Measurements from ENCODE around the gene ALOX15. TPM values are rescaled to one million over a fixed set of nuclear protein-coding genes. Genes with fewer than 3 reads are reported as not detected.

The ALOX15 gene
- total RNA-seq, 1 experiment from 2014 or later, result 0.31 TPM

DNA sequence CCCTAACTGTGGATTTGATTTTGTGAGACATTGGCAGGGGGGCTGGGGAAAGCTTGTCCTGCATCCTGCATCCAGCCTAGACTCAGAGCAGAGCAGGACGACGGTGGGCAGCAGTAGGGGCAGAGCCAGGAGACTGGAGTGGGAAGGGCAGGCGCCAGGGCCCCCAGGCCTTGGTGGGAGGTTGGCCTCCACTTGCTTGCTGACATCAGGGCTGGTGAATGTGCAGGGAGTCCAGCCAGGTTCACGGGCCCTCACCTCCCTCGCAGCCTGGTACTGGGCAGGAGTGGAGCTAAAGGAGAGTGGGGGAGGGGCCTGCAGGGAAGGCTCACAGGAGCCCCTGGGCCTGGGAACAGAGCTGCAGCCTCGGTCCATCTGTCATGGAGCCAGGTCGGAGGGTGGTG lies 59.4 kb downstream of the ALOX15 start:
- no peak overlapping the region for H2AK5ac ChIP-seq (ENCODE audit: insufficient read length, low read length)
- H3K27me3 Mint-ChIP-seq (ENCODE audit: low read depth), result peaks cover 58% of the 10 kb centered on the region
- no peak overlapping the region for H2AFZ ChIP-seq (ENCODE audit: low read length)
- no peak overlapping the region for H4K91ac ChIP-seq (ENCODE audit: insufficient read length, low read depth, low read length)
- peaks cover 23% of the 10 kb centered on the region; the same call in 1 of the 2 replicates for H3K27me3 ChIP-seq (ENCODE audit: insufficient read depth, low read length)
- H3K36me3 Mint-ChIP-seq (ENCODE audit: insufficient read depth in 1 of 3, low read depth in 3 of 3), result peaks cover 0 to 6% (median 0%) of the 10 kb centered on the region in 3 experiments; a peak in 2 of 7 replicates
- no peak overlapping the region for H3K4me3 Mint-ChIP-seq
- H4K8ac ChIP-seq (replicated peaks; ENCODE audit: insufficient read length, low read depth, low read length), result no peak overlapping the region
- H3K4me2 ChIP-seq (ENCODE audit: insufficient read depth, insufficient read length, low read length), result no peak overlapping the region
- H3K79me2 ChIP-seq (ENCODE audit: insufficient read depth, low read length), result no peaks in the 10 kb centered on the region
- no peak overlapping the region for H3K4ac ChIP-seq (ENCODE audit: low read depth, low read length)
- peaks cover 24 to 42% of the 10 kb centered on the region in 2 experiments for H3K4me1 Mint-ChIP-seq
- H3K14ac ChIP-seq (ENCODE audit: insufficient read depth, low read length), result no peak overlapping the region
- H2BK15ac ChIP-seq (ENCODE audit: low read depth, low read length), result no peak overlapping the region
- H3K27ac ChIP-seq (ENCODE audit: insufficient read length, low read depth, low read length), result no peak overlapping the region
- H3K56ac ChIP-seq (ENCODE audit: insufficient read length, low read depth, low read length), result no peak overlapping the region
- no peak overlapping the region for H3T11ph ChIP-seq (ENCODE audit: low read length)
- H3K79me1 ChIP-seq (ENCODE audit: insufficient read depth, low read depth, low read length, poor library complexity, severe bottlenecking), result no peaks in the 10 kb centered on the region
- no peak for DNase-seq
- H4K5ac ChIP-seq (ENCODE audit: insufficient read length, low read depth, low read length), result no peak overlapping the region
- H3K4me1 ChIP-seq (ENCODE audit: insufficient read depth, low read length), result peaks cover 2% of the 10 kb centered on the region; the same call in 1 of the 2 replicates
- peaks cover 0 to 3% of the 10 kb centered on the region in 2 experiments; a peak in 2 of 5 replicates for H3K9me3 Mint-ChIP-seq
- no peak overlapping the region for H3K23ac ChIP-seq (ENCODE audit: insufficient read length, low read depth, low read length)
- H3K9me3 ChIP-seq (ENCODE audit: control insufficient read depth, low read depth, low read length), result no peaks in the 10 kb centered on the region
- no peak overlapping the region for H2BK12ac ChIP-seq (ENCODE audit: insufficient read length, low read depth, low read length)
- TF ChIP-seq, protein P1, sequence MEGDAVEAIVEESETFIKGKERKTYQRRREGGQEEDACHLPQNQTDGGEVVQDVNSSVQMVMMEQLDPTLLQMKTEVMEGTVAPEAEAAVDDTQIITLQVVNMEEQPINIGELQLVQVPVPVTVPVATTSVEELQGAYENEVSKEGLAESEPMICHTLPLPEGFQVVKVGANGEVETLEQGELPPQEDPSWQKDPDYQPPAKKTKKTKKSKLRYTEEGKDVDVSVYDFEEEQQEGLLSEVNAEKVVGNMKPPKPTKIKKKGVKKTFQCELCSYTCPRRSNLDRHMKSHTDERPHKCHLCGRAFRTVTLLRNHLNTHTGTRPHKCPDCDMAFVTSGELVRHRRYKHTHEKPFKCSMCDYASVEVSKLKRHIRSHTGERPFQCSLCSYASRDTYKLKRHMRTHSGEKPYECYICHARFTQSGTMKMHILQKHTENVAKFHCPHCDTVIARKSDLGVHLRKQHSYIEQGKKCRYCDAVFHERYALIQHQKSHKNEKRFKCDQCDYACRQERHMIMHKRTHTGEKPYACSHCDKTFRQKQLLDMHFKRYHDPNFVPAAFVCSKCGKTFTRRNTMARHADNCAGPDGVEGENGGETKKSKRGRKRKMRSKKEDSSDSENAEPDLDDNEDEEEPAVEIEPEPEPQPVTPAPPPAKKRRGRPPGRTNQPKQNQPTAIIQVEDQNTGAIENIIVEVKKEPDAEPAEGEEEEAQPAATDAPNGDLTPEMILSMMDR (conservative IDR thresholded peaks at IDR 0.05), result no peak
- H4K20me1 ChIP-seq (ENCODE audit: control insufficient read depth, insufficient read depth, insufficient read length), result peaks cover 2% of the 10 kb centered on the region
- H3K27ac Mint-ChIP-seq, result no peak overlapping the region
- no peak overlapping the region for H3K9ac ChIP-seq (ENCODE audit: extremely low read depth, insufficient read length, low read length)
- no CpG with 5 or more reads among the region's 7 CpGs for WGBS (ENCODE audit: extremely low coverage, insufficient read length, low lambda C conversion rate)
- no peak overlapping the region for H2BK120ac ChIP-seq (ENCODE audit: low read depth, low read length, poor library complexity, severe bottlenecking)
- H2BK20ac ChIP-seq (ENCODE audit: low read depth, low read length, poor library complexity, severe bottlenecking), result no peak overlapping the region
- H3K23me2 ChIP-seq (ENCODE audit: insufficient read length, low read depth, low read length, poor library complexity, severe bottlenecking), result peaks cover 10% of the 10 kb centered on the region
- no peak overlapping the region for H2BK5ac ChIP-seq (ENCODE audit: insufficient read length, low read length)
- H3K18ac ChIP-seq (ENCODE audit: insufficient read length, low read depth, low read length), result no peak overlapping the region

Other genes with a start within 250 kb of the ALOX15 start
- gene SPNS3, start 207.7 kb downstream of the ALOX15 start, total RNA-seq (2021), result not detected in 2 replicates
- 0.33 and 0.77 TPM in 2 replicates for gene SPNS2, start 142.8 kb downstream of the ALOX15 start, total RNA-seq (2021)
- gene MYBBP1A, start 86.3 kb downstream of the ALOX15 start, total RNA-seq (2021), result 177 and 181 TPM in 2 replicates
- 0.13 and 0.17 TPM in 2 replicates for gene GGT6, start 81.1 kb downstream of the ALOX15 start, total RNA-seq (2021)
- gene SMTNL2, start 57.1 kb downstream of the ALOX15 start, total RNA-seq (2021), result 0.77 and 1.6 TPM in 2 replicates
- gene PELP1, start 62.5 kb upstream of the ALOX15 start, total RNA-seq (2021), result 148 and 154 TPM in 2 replicates
- 75.3 and 81.1 TPM in 2 replicates for gene ARRB2, start 69.0 kb upstream of the ALOX15 start, total RNA-seq (2021)
- gene MED11, start 89.8 kb upstream of the ALOX15 start, total RNA-seq (2021), result 17.5 and 19.5 TPM in 2 replicates
- gene ZMYND15, start 98.2 kb upstream of the ALOX15 start, total RNA-seq (2021), result 0.42 and 0.44 TPM in 2 replicates
- 4.2 and 4.5 TPM in 2 replicates for gene CXCL16, start 98.2 kb upstream of the ALOX15 start, total RNA-seq (2021)
- gene TM4SF5, start 130.2 kb upstream of the ALOX15 start, total RNA-seq (2021), result not detected in 2 replicates
- gene VMO1, start 144.7 kb upstream of the ALOX15 start, total RNA-seq (2021), result 0.31 TPM in 1 of 2 replicates, not detected in the other
- gene GLTPD2, start 147.3 kb upstream of the ALOX15 start, total RNA-seq (2021), result not detected in 2 replicates
- 244 and 247 TPM in 2 replicates for gene PSMB6, start 154.5 kb upstream of the ALOX15 start, total RNA-seq (2021)
- 63.3 and 66.6 TPM in 2 replicates for gene PLD2, start 165.5 kb upstream of the ALOX15 start, total RNA-seq (2021)
- 64.3 and 68.8 TPM in 2 replicates for gene MINK1, start 191.7 kb upstream of the ALOX15 start, total RNA-seq (2021)